Kidney tubule cell (primary cell): ENCODE measurements around the gene YOD1.

Source experiments
- DNase-seq: peaks from one replicate; pipeline ENCODE4 v3.0.0-alpha.2; 2018; ENCODE audit warnings: low spot score

Gene YOD1

GRCh38 chr1:207051191-207051943, at the start of gene YOD1:
TSS of gene YOD1 (minus strand) at chr1:207051208. CDS start at chr1:207051030, 178 bp downstream.
- peak; percentile 99 for DNase-seq

GRCh38 chr1:207097871-207098324, 46.9 kb upstream of the YOD1 start:
- DNase-seq = no peak

DNA sequence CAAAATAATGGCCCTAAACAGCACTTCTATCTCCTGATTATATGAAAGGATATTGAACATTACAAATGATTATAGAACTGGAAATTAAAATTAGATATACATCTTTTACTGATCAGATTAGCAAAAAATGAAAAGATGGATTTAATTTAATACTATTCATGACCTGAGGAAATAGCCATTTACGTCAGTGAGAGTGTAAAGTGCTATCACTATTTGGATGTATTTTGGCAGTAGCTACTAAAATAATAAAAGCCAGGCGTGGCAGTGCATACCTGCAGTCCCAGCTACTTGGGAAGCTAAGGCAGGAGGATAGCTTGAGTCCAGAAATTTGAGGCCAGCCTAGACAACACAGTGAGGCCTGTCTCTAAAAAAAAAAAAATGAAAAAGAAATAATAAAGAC, 42.9 kb upstream of the YOD1 start:
- no peak for DNase-seq

- no peak for DNase-seq
Measured at GRCh38 chr1:207091200-207091908, 40.3 kb upstream of the YOD1 start.

DNA sequence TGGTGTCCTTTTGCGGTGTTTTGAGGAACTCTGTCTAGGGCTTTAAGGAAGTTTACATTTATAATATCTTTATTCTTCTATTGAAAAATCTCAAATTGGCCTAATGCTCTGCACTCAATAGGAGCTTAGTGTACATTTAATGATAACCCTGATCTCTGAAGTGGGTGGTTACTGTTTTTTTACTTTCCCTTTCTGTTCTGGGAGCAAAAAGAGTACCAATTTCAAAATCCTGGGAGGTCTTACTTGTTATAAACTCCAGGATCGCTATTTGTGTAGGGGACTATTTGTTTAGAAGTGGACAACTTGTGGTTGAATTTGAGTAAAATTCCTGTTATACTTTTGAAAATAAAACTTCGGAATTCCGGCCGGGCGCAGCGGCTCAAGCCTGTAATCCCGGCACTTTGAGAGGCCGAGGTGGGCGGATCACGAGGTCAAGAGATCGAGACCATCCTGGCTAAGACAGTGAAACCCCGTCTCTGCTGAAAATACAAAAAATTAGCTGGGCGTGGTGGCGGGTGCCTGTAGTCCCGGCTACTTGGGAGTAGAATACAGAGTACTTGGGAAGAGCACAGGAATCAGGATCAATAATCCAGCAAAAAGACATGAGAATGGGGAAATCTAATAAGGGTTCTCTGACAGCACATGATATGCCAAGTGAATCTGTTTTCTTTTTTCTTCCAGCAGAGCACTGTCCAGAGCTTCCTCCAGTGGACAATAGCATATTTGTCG, 38.8 kb upstream of the YOD1 start:
- no peak for DNase-seq

GRCh38 chr1:207088701-207089626, 38.0 kb upstream of the YOD1 start, which contains the start of gene C4BPB:
TSS of gene C4BPB (plus strand) at chr1:207088860. CDS start at chr1:207089532, 672 bp downstream.
- DNase-seq = peak; percentile 67

- peak; percentile 5 for DNase-seq
Measured at GRCh38 chr1:207088161-207088560, 37.2 kb upstream of the YOD1 start.

- DNase-seq = peak; percentile 2
Measured at GRCh38 chr1:207085887-207086286, 34.9 kb upstream of the YOD1 start.

- DNase-seq = peak; percentile 68
Measured at GRCh38 chr1:207084701-207085180, 33.7 kb upstream of the YOD1 start.

GRCh38 chr1:207084232-207084631, 33.2 kb upstream of the YOD1 start:
- no peak for DNase-seq

- DNase-seq = no peak
Measured at GRCh38 chr1:207081806-207082205, 30.8 kb upstream of the YOD1 start.

DNA sequence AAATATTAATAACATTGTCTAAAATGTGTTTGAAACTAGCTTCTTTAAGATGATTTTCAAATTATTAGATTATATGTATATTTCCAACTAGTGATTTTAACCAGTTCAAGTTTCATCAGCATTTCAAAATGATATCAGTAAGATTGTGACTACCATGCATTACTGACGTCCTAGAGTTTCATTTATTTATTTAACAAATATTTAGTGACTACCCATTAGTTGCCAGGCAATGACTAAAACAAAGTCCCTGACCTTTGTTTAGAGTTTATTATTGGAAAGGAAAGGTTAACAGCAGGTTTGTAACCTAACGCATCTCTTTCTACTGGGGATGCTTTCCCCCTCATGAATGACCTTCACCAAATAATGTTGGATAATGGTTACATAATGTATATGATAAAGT, 30.1 kb upstream of the YOD1 start:
- DNase-seq = no peak

GRCh38 chr1:207079706-207080241, 28.8 kb upstream of the YOD1 start:
- DNase-seq = peak; percentile 49

DNA sequence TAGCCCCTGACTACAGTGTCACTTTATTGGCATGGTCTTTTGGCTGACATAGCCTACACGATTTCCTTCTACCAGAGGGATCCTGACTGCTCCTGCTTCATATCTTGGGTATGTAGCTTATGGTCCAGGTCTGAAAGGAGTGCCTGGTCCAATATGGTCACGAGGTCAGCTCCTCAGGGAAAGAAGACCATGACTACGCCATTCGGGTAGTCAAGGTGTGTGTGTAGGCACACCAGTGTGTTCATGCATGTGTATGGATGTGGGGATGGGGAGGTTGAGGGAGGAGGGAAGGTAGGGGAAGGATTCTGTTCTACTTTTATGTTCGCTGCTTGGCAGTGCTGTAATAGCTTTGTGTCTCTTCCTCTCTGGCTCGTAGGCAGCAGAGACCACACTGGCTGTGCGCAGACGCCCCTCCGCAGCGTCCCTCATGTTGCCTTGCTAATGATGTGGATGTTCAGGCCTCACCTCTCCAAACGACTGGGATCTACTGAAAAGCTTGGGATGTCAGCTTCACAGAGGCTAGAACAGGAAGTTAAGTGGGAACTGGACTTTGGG, 27.6 kb upstream of the YOD1 start:
- no peak for DNase-seq

DNA sequence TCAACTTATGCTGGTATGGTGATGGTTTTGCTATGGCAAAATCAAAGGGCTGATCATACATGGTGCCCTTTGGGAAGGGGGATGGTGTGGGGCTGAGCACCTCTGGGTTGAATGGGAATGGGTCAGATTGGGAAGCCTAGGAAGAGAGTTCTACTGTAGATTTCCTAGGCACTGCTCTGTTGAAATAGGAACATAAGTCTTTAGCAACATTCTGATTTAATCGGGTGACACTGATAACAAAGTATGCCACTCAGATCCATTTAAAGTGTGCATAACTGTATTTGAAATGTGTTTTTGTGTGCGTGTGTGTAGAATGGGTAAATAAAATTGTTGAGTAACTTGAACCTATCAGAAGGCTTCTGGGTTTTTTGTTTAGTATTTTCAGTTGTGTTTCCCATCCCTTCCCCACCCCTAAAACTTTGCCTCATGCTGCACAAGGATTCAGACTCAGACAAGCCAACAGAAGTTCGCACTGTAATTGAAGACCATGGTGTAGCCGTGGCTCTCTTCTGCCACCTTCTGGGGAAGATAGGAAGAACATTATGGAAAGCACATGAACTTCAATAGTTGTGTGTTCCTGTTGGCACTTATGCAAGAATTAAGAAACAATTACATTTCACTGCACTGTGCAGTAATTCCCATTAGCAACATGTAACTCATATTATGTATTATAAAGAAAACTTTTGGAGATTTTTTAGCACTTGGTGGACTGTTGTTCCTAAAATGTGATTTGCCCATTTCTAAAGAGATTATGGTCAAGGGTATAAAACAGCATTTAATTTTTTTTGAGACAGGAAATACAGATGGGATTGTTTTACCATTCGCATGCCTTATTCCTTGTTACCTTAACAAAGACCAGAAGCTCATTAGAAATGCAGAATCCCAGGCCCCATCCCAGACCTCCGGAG, 26.7 kb upstream of the YOD1 start:
- DNase-seq = peak; percentile 78

DNA sequence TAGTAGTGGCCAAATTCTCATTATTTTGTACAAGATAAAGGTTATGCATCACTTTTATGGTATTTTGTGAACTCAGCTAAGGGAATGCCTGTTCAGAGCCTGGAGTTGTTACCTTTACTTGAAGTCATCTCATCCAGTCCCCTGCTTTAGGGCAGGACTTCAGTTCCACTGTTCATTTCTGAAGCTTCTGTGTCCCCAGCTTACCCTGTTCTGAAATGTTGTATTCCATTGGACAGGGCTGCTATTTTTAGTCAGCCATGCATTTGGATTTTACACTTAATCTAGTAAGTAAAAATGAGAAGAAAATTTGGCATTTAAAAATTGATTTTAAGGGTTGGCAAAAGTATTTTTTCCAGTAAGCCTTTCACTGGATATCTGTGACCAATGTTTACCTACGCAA, 26.0 kb upstream of the YOD1 start:
- DNase-seq = no peak

DNA sequence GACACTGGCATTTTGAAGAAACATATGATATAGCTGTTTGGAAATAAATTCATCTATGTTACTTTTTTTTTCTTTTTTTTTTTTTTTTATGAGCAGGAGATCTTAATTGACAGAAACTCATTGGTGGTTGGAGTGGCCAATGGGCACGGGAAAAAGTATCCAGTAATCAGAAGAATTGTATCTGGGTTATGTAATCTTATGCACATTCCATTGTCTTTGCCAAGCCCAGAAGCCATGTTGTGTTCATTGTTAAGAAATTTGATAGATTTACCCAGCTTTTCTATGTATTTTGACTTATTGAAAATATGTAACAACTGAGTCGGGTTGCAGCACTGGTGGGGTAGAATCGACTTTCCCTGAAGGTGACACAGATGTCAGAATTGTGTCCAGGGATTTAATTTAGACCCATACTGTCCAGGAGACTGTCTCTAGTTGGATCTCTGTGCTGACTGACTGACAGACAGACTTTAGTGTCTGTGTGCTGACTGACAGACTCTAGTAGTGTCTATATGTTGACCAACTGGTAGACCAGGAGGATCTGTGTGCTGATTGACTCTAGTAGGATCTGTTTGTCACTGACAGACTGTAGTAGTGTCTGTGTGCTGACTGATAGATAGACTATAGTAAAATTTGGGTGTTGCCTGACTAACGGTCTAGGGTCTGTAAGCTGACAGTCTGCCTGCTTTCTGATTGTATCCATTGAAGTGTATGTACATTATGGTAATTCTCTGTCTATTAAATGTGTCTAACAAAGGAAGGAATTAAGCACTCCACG, 25.4 kb upstream of the YOD1 start:
- no peak for DNase-seq

DNA sequence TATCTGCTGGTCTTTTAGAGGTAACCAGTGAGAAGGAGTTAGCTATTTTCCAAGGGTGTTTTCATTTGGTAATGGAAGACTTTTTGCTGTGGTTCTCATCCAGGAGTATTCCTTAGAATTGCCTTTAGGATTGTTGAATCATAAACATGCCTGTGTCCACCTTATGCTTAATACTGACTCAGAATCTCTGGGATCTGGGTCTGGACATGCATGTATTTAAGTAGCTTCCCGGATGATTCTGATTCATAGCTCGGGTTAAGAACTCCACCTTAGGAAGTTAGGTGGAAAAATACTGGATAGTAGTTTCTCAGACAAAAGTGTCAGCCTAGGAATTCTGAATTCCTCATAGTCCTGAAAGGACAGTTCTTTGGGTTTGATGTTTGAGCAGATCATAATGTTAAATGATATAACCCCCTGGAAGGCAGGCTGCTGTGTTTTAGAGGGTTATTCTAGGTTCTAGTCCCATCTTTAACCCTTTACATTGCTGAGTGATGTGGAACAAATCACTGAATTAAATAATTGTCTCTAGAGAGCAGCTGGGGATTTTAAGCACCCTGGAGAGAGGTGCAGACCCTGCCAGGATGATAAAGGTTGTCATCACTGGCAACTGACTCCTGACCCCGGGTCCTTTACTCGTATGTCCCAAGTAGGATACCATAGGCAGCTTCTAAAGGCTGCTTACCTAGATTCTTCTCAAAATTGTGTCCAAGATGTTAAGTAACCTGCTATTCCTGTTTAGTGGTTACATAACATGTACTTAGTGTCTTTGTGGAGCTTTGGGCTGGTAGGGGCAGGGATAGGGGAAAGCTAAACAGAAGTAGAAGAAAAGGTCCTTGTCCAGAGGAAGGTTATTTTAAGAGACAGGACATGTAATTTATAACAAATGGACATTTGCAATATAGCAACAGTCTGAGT, 23.2 kb upstream of the YOD1 start:
- peak; percentile 49 for DNase-seq
